Mucosa of rectum (tissue), 2 donors: ENCODE measurements around the gene ERBIN.
"Not testable (repeated sequence)": the region's sequence is repeated elsewhere in the genome, so short reads cannot be mapped to it uniquely, and the experiment has no call there.

Experiments used
- H3K27ac ChIP-seq, 2 donors: one replicate each; pipeline ENCODE4 v1.7.0; 2013; ENCODE audit warnings: inconsistent platforms in 2 of 2, low read depth in 2 of 2, low read length in 2 of 2
- H3K27me3 ChIP-seq, 2 donors: one replicate each; pipeline ENCODE4 v1.7.0; 2013; ENCODE audit warnings: low read length in 2 of 2; ENCODE audit not compliant: control insufficient read depth in 2 of 2, insufficient read depth in 2 of 2
- H3K36me3 ChIP-seq, 2 donors: one replicate each; pipeline ENCODE4 v1.7.0; 2013; ENCODE audit warnings: low read length in 2 of 2; ENCODE audit not compliant: control insufficient read depth in 2 of 2, insufficient read depth in 2 of 2
- H3K4me1 ChIP-seq, 2 donors: one replicate each; pipeline ENCODE4 v1.7.0; 2013; ENCODE audit warnings: low read length in 2 of 2, mild to moderate bottlenecking in 1 of 2; ENCODE audit not compliant: control insufficient read depth in 2 of 2, insufficient read depth in 2 of 2
- H3K4me3 ChIP-seq, 2 donors: one replicate each; pipeline ENCODE4 v1.7.0; 2013; ENCODE audit warnings: low read length in 2 of 2
- H3K9ac ChIP-seq, 2 donors: one replicate each; pipeline ENCODE4 v1.7.0; 2013; ENCODE audit warnings: low read length in 2 of 2, low read depth in 1 of 2, mild to moderate bottlenecking in 1 of 2
- H3K9me3 ChIP-seq, 2 donors: one replicate each; pipeline ENCODE4 v1.7.0; 2013; ENCODE audit warnings: low read length in 2 of 2; ENCODE audit not compliant: control insufficient read depth in 2 of 2
- donor health status: healthy.
- donor health status: Normal muscosa, but diverticular disease.

ERBIN gene

GRCh38 chr5:65926276-65926783 is at the start of gene ERBIN:
TSS of gene ERBIN (plus strand) at chr5:65926575. CDS start at chr5:65992719, 66,144 bp downstream.
- Histone ChIP-seq H3K27ac (peak within 1 kb of the TSS; percentile 99 to 100), H3K27me3 (no peaks in the 10 kb centered on the region), H3K36me3 (no peaks in the 10 kb centered on the region), H3K9ac (peak within 1 kb of the TSS; percentile 95 to 100), H3K9me3 (no peaks in the 10 kb centered on the region), H3K4me3 (peak within 1 kb of the TSS; percentile 91 to 92), H3K4me1 (peaks cover 7 to 11% of the 10 kb centered on the region in 2 donors)

GRCh38 chr5:65876970-65877369 is 49.4 kb upstream of the ERBIN start:
- H3K4me3 ChIP-seq = no peak overlapping the region

GRCh38 chr5:65879668-65880256 is 46.6 kb upstream of the ERBIN start:
- H3K27ac ChIP-seq, H3K36me3 ChIP-seq, H3K4me1 ChIP-seq, H3K9ac ChIP-seq, H3K9me3 ChIP-seq, H3K4me3 ChIP-seq: not testable (repeated sequence)
- peaks cover 23 to 40% of the 10 kb centered on the region in 2 donors for H3K27me3 ChIP-seq

More at GRCh38 chr5:65876970-65877369, 49.4 kb upstream of the ERBIN start:
- no peaks in the 10 kb centered on the region for H3K36me3 ChIP-seq
- no peak overlapping the region for H3K9ac ChIP-seq
- H3K27ac ChIP-seq = no peak overlapping the region
- no peaks in the 10 kb centered on the region for H3K4me1 ChIP-seq
- peaks cover 3% of the 10 kb centered on the region in 2 donors for H3K9me3 ChIP-seq
- peaks cover 20 to 34% of the 10 kb centered on the region in 2 donors for H3K27me3 ChIP-seq

- Histone ChIP-seq H3K27me3 (peaks cover 23 to 39% of the 10 kb centered on the region in 2 donors), H3K27ac (no peak overlapping the region), H3K9me3 (peaks cover 3% of the 10 kb centered on the region in 2 donors)
Measured at GRCh38 chr5:65880496-65881072, 45.8 kb upstream of the ERBIN start.

DNA sequence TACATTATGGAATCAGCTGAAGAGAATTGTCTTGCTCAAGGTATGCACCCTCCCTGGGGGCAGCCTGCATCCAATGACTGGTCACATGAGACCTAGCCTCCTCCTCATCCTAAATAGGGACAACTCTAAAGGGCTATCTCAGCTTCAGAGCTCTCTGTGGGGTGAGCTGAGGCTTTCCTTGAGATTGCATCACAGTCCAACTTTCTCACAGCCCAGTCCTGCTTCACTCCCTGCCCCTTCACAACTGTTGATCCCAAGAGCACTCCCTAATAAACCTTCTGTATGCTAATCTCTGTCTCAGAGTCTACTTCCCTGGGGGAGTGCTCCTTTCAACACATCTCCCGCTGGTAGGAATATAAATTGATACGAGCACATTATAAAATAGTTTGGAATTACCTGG is 44.1 kb upstream of the ERBIN start:
- no peak overlapping the region for H3K9ac ChIP-seq
- no peaks in the 10 kb centered on the region for H3K36me3 ChIP-seq
- no peak overlapping the region for H3K27ac ChIP-seq
- H3K27me3 ChIP-seq = peaks cover 23 to 31% of the 10 kb centered on the region in 2 donors
- H3K9me3 ChIP-seq = peaks cover 3% of the 10 kb centered on the region in 2 donors
- no peak overlapping the region for H3K4me3 ChIP-seq
- H3K4me1 ChIP-seq = no peaks in the 10 kb centered on the region

More at GRCh38 chr5:65880496-65881072, 45.8 kb upstream of the ERBIN start:
- Histone ChIP-seq H3K9ac (no peak overlapping the region), H3K36me3 (no peaks in the 10 kb centered on the region), H3K4me3 (no peak overlapping the region), H3K4me1 (no peaks in the 10 kb centered on the region)

- Histone ChIP-seq H3K4me1 (no peaks in the 10 kb centered on the region), H3K9me3 (peaks cover 0 to 2% of the 10 kb centered on the region in 2 donors), H3K4me3 (no peak overlapping the region), H3K27me3 (peaks cover 27 to 36% of the 10 kb centered on the region in 2 donors), H3K9ac (no peak overlapping the region), H3K27ac (no peak overlapping the region), H3K36me3 (no peaks in the 10 kb centered on the region)
Measured at GRCh38 chr5:65883461-65883860, 42.9 kb upstream of the ERBIN start.

- Histone ChIP-seq H3K9me3 (no peaks in the 10 kb centered on the region), H3K36me3 (no peaks in the 10 kb centered on the region), H3K27ac (no peak overlapping the region), H3K4me3 (no peak overlapping the region), H3K9ac (no peak overlapping the region), H3K4me1 (no peaks in the 10 kb centered on the region), H3K27me3 (peaks cover 26 to 38% of the 10 kb centered on the region in 2 donors)
Measured at GRCh38 chr5:65886387-65886786, 40.0 kb upstream of the ERBIN start.

DNA sequence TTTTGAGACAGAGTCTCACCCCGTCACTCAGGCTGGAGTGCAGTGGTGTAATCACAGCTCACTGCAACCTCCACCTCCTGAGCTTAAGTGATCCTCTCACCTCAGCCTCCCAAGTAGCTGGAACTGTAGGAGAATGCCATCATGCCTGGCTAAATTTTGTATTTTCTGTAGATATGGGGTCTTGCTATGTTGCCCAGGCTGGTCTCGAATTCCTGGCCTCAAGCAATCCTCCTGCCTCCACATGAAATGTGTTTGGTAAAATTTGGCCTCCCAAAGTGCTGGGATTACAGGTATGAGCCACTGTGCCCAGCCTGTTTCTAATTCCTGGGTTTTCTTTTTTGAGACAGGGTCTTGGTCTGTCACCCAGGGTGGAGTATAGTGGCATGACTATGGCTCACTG is 34.4 kb upstream of the ERBIN start:
- H3K9me3 ChIP-seq, H3K27ac ChIP-seq, H3K4me3 ChIP-seq, H3K4me1 ChIP-seq, H3K36me3 ChIP-seq, H3K9ac ChIP-seq: not testable (repeated sequence)
- H3K27me3 ChIP-seq = peaks cover 20 to 31% of the 10 kb centered on the region in 2 donors

- Histone ChIP-seq H3K27me3 (peaks cover 15 to 25% of the 10 kb centered on the region in 2 donors), H3K9ac (no peak overlapping the region), H3K27ac (no peak overlapping the region), H3K9me3 (no peaks in the 10 kb centered on the region), H3K36me3 (no peaks in the 10 kb centered on the region), H3K4me1 (no peaks in the 10 kb centered on the region), H3K4me3 (no peak overlapping the region)
Measured at GRCh38 chr5:65892801-65893200, 33.6 kb upstream of the ERBIN start.

- Histone ChIP-seq H3K36me3 (no peaks in the 10 kb centered on the region), H3K27ac (no peak overlapping the region), H3K9ac (no peak overlapping the region), H3K4me1 (no peaks in the 10 kb centered on the region), H3K9me3 (no peaks in the 10 kb centered on the region), H3K27me3 (peaks cover 12 to 25% of the 10 kb centered on the region in 2 donors), H3K4me3 (no peak overlapping the region)
Measured at GRCh38 chr5:65893749-65894430, 32.5 kb upstream of the ERBIN start.
